Ishikawa (cell line): ENCODE data around the gene ANTXR1.

ENCODE experiments used
- CEBPB ChIP-seq: IDR thresholded peaks from 2 replicates; pipeline ENCODE4 v1.6.1; 2012
- EGR1 ChIP-seq: IDR thresholded peaks from 2 replicates; pipeline ENCODE4 v1.6.1; 2012
- EP300 ChIP-seq: IDR thresholded peaks from 2 replicates; pipeline ENCODE4 v1.6.1; 2012; ENCODE audit warnings: borderline replicate concordance
- REST ChIP-seq: IDR thresholded peaks from 2 replicates; pipeline ENCODE4 v1.6.1; 2012; ENCODE audit warnings: low read depth, mild to moderate bottlenecking
- TAF1 ChIP-seq: IDR thresholded peaks from 2 replicates; pipeline ENCODE4 v1.6.1; 2012; ENCODE audit warnings: low read depth, mild to moderate bottlenecking
- TEAD4 ChIP-seq: IDR thresholded peaks from 2 replicates; pipeline ENCODE4 v1.6.1; 2012
- TF ChIP-seq, protein P1 (sequence below): IDR thresholded peaks from 2 replicates; pipeline ENCODE4 v1.6.1; 2012
- TF ChIP-seq, protein P2 (sequence below): IDR thresholded peaks from 2 replicates; pipeline ENCODE4 v1.6.1; 2012

DNA sequence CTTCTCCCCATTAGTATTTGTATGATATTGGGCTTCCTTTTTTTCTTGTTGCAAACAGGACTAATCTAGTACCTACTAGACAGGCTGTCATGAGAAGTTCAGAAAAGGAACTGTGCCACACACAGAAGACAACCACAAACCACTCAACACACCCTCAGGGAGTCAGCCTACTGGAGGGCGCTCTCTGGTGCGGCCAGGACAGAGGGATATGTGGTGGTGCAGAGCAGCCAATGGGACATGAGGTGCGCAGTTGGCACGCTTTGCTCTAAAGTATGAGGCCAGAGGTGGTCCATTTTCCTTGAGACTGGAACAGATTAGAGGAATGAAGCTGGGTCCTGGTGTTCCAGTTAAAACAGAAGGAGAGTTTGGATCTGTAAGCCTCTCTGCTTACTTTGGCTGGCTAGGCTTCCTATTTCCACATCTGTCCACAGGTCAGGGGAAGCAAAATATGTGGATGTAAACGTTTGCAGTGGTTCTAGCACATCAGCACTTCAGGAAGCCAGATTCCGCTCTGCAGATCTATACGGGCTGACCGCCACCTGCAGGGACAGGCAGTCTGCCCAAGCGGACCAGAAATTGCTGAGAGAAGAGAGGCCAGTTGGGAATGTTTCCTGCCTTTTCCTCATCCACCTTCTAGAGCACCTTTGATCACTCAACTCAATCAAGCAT, 260.0 kb downstream of the ANTXR1 start:
- TF ChIP-seq TAF1 (no peak), EGR1 (no peak), EP300 (no peak), REST (no peak), CEBPB (no peak), TEAD4 (no peak)
- TF ChIP-seq, protein P1, sequence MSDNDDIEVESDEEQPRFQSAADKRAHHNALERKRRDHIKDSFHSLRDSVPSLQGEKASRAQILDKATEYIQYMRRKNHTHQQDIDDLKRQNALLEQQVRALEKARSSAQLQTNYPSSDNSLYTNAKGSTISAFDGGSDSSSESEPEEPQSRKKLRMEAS = no peak
- TF ChIP-seq, protein P2, sequence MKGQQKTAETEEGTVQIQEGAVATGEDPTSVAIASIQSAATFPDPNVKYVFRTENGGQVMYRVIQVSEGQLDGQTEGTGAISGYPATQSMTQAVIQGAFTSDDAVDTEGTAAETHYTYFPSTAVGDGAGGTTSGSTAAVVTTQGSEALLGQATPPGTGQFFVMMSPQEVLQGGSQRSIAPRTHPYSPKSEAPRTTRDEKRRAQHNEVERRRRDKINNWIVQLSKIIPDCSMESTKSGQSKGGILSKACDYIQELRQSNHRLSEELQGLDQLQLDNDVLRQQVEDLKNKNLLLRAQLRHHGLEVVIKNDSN = no peak
